Measurements from ENCODE around the gene CST4. TPM values are rescaled to one million over a fixed set of nuclear protein-coding genes. Genes with fewer than 3 reads are reported as not detected.

CST4 gene
- polyA plus RNA-seq, 2 donors, result not detected

- H3K4me1 ChIP-seq (ENCODE audit: control insufficient read depth in 2 of 2, insufficient read depth in 2 of 2, low read length in 1 of 2), result peaks cover 0 to 4% of the 10 kb centered on the region in 2 donors
- WGBS, 2 donors, result 81 to 91% methylated on average over 8 of the region's 8 CpGs
- no peak overlapping the region for H3K27ac ChIP-seq (ENCODE audit: low read depth in 2 of 2, low read length in 1 of 2)
- H3K36me3 ChIP-seq (ENCODE audit: control insufficient read depth in 2 of 2, insufficient read depth in 2 of 2, low read length in 1 of 2), result no peaks in the 10 kb centered on the region
- no peak overlapping the region for H3K4me3 ChIP-seq (ENCODE audit: low read depth in 1 of 2, low read length in 2 of 2)
- H3K9me3 ChIP-seq (ENCODE audit: control insufficient read depth in 2 of 2, insufficient read depth in 1 of 2, low read depth in 1 of 2, low read length in 1 of 2), result no peaks in the 10 kb centered on the region
- no peaks in the 10 kb centered on the region for H3K27me3 ChIP-seq (ENCODE audit: control insufficient read depth in 1 of 2, insufficient read depth in 2 of 2, low read length in 2 of 2)
Measured at GRCh38 chr20:23658989-23659609, 29.7 kb downstream of the CST4 start.

- Histone ChIP-seq H3K9me3 (ENCODE audit: control insufficient read depth in 2 of 2, insufficient read depth in 1 of 2, low read depth in 1 of 2, low read length in 1 of 2) (no peaks in the 10 kb centered on the region), H3K4me1 (ENCODE audit: control insufficient read depth in 2 of 2, insufficient read depth in 2 of 2, low read length in 1 of 2) (peaks cover 2 to 7% of the 10 kb centered on the region in 2 donors), H3K27ac (ENCODE audit: low read depth in 2 of 2, low read length in 1 of 2) (no peak overlapping the region), H3K36me3 (ENCODE audit: control insufficient read depth in 2 of 2, insufficient read depth in 2 of 2, low read length in 1 of 2) (no peaks in the 10 kb centered on the region), H3K4me3 (ENCODE audit: low read depth in 1 of 2, low read length in 2 of 2) (no peak overlapping the region), H3K27me3 (ENCODE audit: control insufficient read depth in 1 of 2, insufficient read depth in 2 of 2, low read length in 2 of 2) (no peaks in the 10 kb centered on the region)
- 76 to 85% methylated on average over 2 of the region's 2 CpGs for WGBS, 2 donors
Measured at GRCh38 chr20:23658336-23658735, 30.5 kb downstream of the CST4 start.

- H3K27me3 ChIP-seq (ENCODE audit: control insufficient read depth in 1 of 2, insufficient read depth in 2 of 2, low read length in 2 of 2), result no peaks in the 10 kb centered on the region
- 67 to 84% methylated on average over 8 of the region's 8 CpGs for WGBS, 2 donors
- H3K9me3 ChIP-seq (ENCODE audit: control insufficient read depth in 2 of 2, insufficient read depth in 1 of 2, low read depth in 1 of 2, low read length in 1 of 2), result no peaks in the 10 kb centered on the region
- peaks cover 2 to 7% of the 10 kb centered on the region in 2 donors for H3K4me1 ChIP-seq (ENCODE audit: control insufficient read depth in 2 of 2, insufficient read depth in 2 of 2, low read length in 1 of 2)
- H3K4me3 ChIP-seq (ENCODE audit: low read depth in 1 of 2, low read length in 2 of 2), result no peak overlapping the region
- H3K36me3 ChIP-seq (ENCODE audit: control insufficient read depth in 2 of 2, insufficient read depth in 2 of 2, low read length in 1 of 2), result no peaks in the 10 kb centered on the region
- no peak overlapping the region for H3K27ac ChIP-seq (ENCODE audit: low read depth in 2 of 2, low read length in 1 of 2)
Measured at GRCh38 chr20:23657202-23657601, 31.6 kb downstream of the CST4 start.

- Histone ChIP-seq H3K27ac (ENCODE audit: low read depth in 2 of 2, low read length in 1 of 2) (no peak overlapping the region), H3K36me3 (ENCODE audit: control insufficient read depth in 2 of 2, insufficient read depth in 2 of 2, low read length in 1 of 2) (no peaks in the 10 kb centered on the region), H3K4me3 (ENCODE audit: low read depth in 1 of 2, low read length in 2 of 2) (no peak overlapping the region), H3K27me3 (ENCODE audit: control insufficient read depth in 1 of 2, insufficient read depth in 2 of 2, low read length in 2 of 2) (no peaks in the 10 kb centered on the region), H3K9me3 (ENCODE audit: control insufficient read depth in 2 of 2, insufficient read depth in 1 of 2, low read depth in 1 of 2, low read length in 1 of 2) (no peaks in the 10 kb centered on the region), H3K4me1 (ENCODE audit: control insufficient read depth in 2 of 2, insufficient read depth in 2 of 2, low read length in 1 of 2) (peaks cover 2 to 6% of the 10 kb centered on the region in 2 donors)
- WGBS, 2 donors, result 74 to 77% methylated on average over 10 of the region's 10 CpGs
Measured at GRCh38 chr20:23656372-23656771, 32.5 kb downstream of the CST4 start.

GRCh38 chr20:23655491-23656211, 33.2 kb downstream of the CST4 start:
- H3K27me3 ChIP-seq (ENCODE audit: control insufficient read depth in 1 of 2, insufficient read depth in 2 of 2, low read length in 2 of 2), result no peaks in the 10 kb centered on the region

GRCh38 chr20:23654717-23655116, 34.1 kb downstream of the CST4 start:
- Histone ChIP-seq H3K27me3 (ENCODE audit: control insufficient read depth in 1 of 2, insufficient read depth in 2 of 2, low read length in 2 of 2) (no peaks in the 10 kb centered on the region), H3K27ac (ENCODE audit: low read depth in 2 of 2, low read length in 1 of 2) (no peak overlapping the region), H3K4me3 (ENCODE audit: low read depth in 1 of 2, low read length in 2 of 2) (no peak overlapping the region), H3K36me3 (ENCODE audit: control insufficient read depth in 2 of 2, insufficient read depth in 2 of 2, low read length in 1 of 2) (no peaks in the 10 kb centered on the region), H3K4me1 (ENCODE audit: control insufficient read depth in 2 of 2, insufficient read depth in 2 of 2, low read length in 1 of 2) (peaks cover 2 to 6% of the 10 kb centered on the region in 2 donors), H3K9me3 (ENCODE audit: control insufficient read depth in 2 of 2, insufficient read depth in 1 of 2, low read depth in 1 of 2, low read length in 1 of 2) (no peaks in the 10 kb centered on the region)
- WGBS, 2 donors, result 51 to 52% methylated on average over 4 of the region's 4 CpGs

More at GRCh38 chr20:23655491-23656211, 33.2 kb downstream of the CST4 start:
- H3K9me3 ChIP-seq (ENCODE audit: control insufficient read depth in 2 of 2, insufficient read depth in 1 of 2, low read depth in 1 of 2, low read length in 1 of 2), result no peaks in the 10 kb centered on the region
- peaks cover 2 to 6% of the 10 kb centered on the region in 2 donors for H3K4me1 ChIP-seq (ENCODE audit: control insufficient read depth in 2 of 2, insufficient read depth in 2 of 2, low read length in 1 of 2)
- H3K36me3 ChIP-seq (ENCODE audit: control insufficient read depth in 2 of 2, insufficient read depth in 2 of 2, low read length in 1 of 2), result no peaks in the 10 kb centered on the region
- 55 to 63% methylated on average over 23 of the region's 23 CpGs for WGBS, 2 donors
- H3K27ac ChIP-seq (ENCODE audit: low read depth in 2 of 2, low read length in 1 of 2), result peak overlapping the region; percentile 18 to 49
- H3K4me3 ChIP-seq (ENCODE audit: low read depth in 1 of 2, low read length in 2 of 2), result no peak overlapping the region

- H3K9me3 ChIP-seq (ENCODE audit: control insufficient read depth in 2 of 2, insufficient read depth in 1 of 2, low read depth in 1 of 2, low read length in 1 of 2), result no peaks in the 10 kb centered on the region
- 42 to 61% methylated on average over 2 of the region's 2 CpGs for WGBS, 2 donors
Measured at GRCh38 chr20:23654000-23654399, 34.8 kb downstream of the CST4 start.

GRCh38 chr20:23653400-23653938, 35.4 kb downstream of the CST4 start:
- Histone ChIP-seq H3K27me3 (ENCODE audit: control insufficient read depth in 1 of 2, insufficient read depth in 2 of 2, low read length in 2 of 2) (no peaks in the 10 kb centered on the region), H3K4me3 (ENCODE audit: low read depth in 1 of 2, low read length in 2 of 2) (no peak overlapping the region), H3K4me1 (ENCODE audit: control insufficient read depth in 2 of 2, insufficient read depth in 2 of 2, low read length in 1 of 2) (peaks cover 2 to 6% of the 10 kb centered on the region in 2 donors), H3K36me3 (ENCODE audit: control insufficient read depth in 2 of 2, insufficient read depth in 2 of 2, low read length in 1 of 2) (no peaks in the 10 kb centered on the region), H3K27ac (ENCODE audit: low read depth in 2 of 2, low read length in 1 of 2) (peak overlapping the region; percentile 2 to 17), H3K9me3 (ENCODE audit: control insufficient read depth in 2 of 2, insufficient read depth in 1 of 2, low read depth in 1 of 2, low read length in 1 of 2) (no peaks in the 10 kb centered on the region)
- WGBS, 2 donors, result 71 to 90% methylated on average over 3 of the region's 3 CpGs

More at GRCh38 chr20:23654000-23654399, 34.8 kb downstream of the CST4 start:
- H3K27ac ChIP-seq (ENCODE audit: low read depth in 2 of 2, low read length in 1 of 2), result peak overlapping the region in 1 of 2 donors; percentile 17
- H3K4me3 ChIP-seq (ENCODE audit: low read depth in 1 of 2, low read length in 2 of 2), result no peak overlapping the region
- H3K36me3 ChIP-seq (ENCODE audit: control insufficient read depth in 2 of 2, insufficient read depth in 2 of 2, low read length in 1 of 2), result no peaks in the 10 kb centered on the region
- no peaks in the 10 kb centered on the region for H3K27me3 ChIP-seq (ENCODE audit: control insufficient read depth in 1 of 2, insufficient read depth in 2 of 2, low read length in 2 of 2)
- H3K4me1 ChIP-seq (ENCODE audit: control insufficient read depth in 2 of 2, insufficient read depth in 2 of 2, low read length in 1 of 2), result peaks cover 2 to 6% of the 10 kb centered on the region in 2 donors

GRCh38 chr20:23652926-23653325, 35.9 kb downstream of the CST4 start:
- Histone ChIP-seq H3K4me1 (ENCODE audit: control insufficient read depth in 2 of 2, insufficient read depth in 2 of 2, low read length in 1 of 2) (peaks cover 2 to 6% of the 10 kb centered on the region in 2 donors), H3K9me3 (ENCODE audit: control insufficient read depth in 2 of 2, insufficient read depth in 1 of 2, low read depth in 1 of 2, low read length in 1 of 2) (no peaks in the 10 kb centered on the region), H3K27me3 (ENCODE audit: control insufficient read depth in 1 of 2, insufficient read depth in 2 of 2, low read length in 2 of 2) (no peaks in the 10 kb centered on the region), H3K27ac (ENCODE audit: low read depth in 2 of 2, low read length in 1 of 2) (no peak overlapping the region), H3K4me3 (ENCODE audit: low read depth in 1 of 2, low read length in 2 of 2) (no peak overlapping the region), H3K36me3 (ENCODE audit: control insufficient read depth in 2 of 2, insufficient read depth in 2 of 2, low read length in 1 of 2) (no peaks in the 10 kb centered on the region)
- WGBS, 2 donors, result 74 to 83% methylated on average over 2 of the region's 2 CpGs
